Esophagus muscularis mucosa (tissue), 3 donors: ENCODE measurements around the gene LRP5.

Experiments used
- CTCF ChIP-seq, 3 experiments: fragments of 200-600 bp in 2 of 3; fragments of 450-650 bp in 1 of 3; sonication (generic) in 2 of 3; IDR thresholded peaks; one replicate each; pipeline ENCODE4 v1.5.1; 2017 to 2019; ENCODE audit warnings: antibody characterized with exemption in 3 of 3, mild to moderate bottlenecking in 2 of 3, moderate library complexity in 1 of 3
- POLR2AphosphoS5 ChIP-seq, 2 donors: sonication (generic); formaldehyde crosslinking; IDR thresholded peaks; one replicate each; pipeline ENCODE4 v1.6.1; 2017; ENCODE audit warnings: antibody characterized with exemption in 2 of 2

DNA sequence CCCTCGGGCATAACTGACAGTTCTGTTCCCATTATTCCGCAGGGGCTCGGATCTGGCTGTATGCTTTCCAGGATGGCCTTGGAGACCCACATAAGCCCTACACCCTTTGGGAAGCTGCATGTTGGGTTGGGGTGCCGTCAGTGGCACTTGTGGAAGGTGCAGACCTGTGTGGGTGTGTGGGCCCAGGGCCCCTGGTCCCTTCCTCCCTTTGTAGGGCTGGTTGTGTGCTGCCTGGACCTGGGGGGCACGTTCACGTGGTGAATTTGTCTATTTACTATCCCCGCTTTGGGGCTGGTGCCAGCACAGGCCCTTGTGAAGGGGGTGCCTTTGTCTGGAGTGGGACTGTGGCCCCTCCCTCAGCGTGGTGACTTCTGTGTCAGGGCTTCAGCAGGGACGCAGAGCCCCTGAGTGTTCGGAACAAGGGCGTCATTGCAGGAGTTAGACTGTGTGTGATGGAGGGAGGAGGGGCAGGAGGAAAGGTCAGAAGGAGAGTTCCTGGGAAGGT lies 133.2 kb downstream of the LRP5 start:
- TF ChIP-seq CTCF (IDR thresholded peaks at IDR 0.05) (no peak), POLR2AphosphoS5 (IDR thresholded peaks at IDR 0.05) (no peak)
